Fibroblast of pulmonary artery (primary cell): ENCODE measurements around the gene SQSTM1.

Experiments used
- DNase-seq: peaks from one replicate; pipeline ENCODE4 v3.0.0-alpha.2; 2010; ENCODE audit warnings: low read depth
- H3K4me3 ChIP-seq: replicated peaks from 2 replicates; pipeline ENCODE4 v1.5.1; 2011; ENCODE audit warnings: low read depth, mild to moderate bottlenecking, control low read depth, low read length, moderate library complexity
- TF ChIP-seq, protein P1 (sequence below): IDR thresholded peaks from 2 replicates; pipeline ENCODE4 v1.5.1; 2011; ENCODE audit warnings: mild to moderate bottlenecking, control low read depth, low read length, inconsistent platforms; ENCODE audit errors: missing control alignments

Gene SQSTM1

DNA sequence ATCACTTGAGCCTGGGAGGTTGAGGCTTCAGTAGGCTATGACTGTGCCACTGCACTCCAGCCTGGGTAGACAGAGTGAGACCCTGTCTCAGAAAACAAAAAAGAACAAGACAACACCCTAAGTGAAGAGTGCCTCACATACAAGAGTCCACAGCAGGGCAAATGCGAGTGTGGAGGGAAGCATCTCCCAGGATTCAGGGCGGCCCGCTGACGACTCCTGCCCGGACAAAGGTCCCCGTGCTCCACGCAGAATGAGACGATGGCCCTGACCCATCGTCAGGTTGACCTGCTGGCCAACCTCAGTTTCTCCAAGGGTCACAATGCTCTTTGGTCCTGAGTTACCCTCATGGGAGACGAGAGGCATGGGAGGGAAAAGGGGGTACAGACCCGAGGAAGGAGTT lies 19.6 kb downstream of the SQSTM1 start:
- no peak overlapping the region for H3K4me3 ChIP-seq
- no peak for DNase-seq
- TF ChIP-seq, protein P1, sequence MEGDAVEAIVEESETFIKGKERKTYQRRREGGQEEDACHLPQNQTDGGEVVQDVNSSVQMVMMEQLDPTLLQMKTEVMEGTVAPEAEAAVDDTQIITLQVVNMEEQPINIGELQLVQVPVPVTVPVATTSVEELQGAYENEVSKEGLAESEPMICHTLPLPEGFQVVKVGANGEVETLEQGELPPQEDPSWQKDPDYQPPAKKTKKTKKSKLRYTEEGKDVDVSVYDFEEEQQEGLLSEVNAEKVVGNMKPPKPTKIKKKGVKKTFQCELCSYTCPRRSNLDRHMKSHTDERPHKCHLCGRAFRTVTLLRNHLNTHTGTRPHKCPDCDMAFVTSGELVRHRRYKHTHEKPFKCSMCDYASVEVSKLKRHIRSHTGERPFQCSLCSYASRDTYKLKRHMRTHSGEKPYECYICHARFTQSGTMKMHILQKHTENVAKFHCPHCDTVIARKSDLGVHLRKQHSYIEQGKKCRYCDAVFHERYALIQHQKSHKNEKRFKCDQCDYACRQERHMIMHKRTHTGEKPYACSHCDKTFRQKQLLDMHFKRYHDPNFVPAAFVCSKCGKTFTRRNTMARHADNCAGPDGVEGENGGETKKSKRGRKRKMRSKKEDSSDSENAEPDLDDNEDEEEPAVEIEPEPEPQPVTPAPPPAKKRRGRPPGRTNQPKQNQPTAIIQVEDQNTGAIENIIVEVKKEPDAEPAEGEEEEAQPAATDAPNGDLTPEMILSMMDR = no peak

DNA sequence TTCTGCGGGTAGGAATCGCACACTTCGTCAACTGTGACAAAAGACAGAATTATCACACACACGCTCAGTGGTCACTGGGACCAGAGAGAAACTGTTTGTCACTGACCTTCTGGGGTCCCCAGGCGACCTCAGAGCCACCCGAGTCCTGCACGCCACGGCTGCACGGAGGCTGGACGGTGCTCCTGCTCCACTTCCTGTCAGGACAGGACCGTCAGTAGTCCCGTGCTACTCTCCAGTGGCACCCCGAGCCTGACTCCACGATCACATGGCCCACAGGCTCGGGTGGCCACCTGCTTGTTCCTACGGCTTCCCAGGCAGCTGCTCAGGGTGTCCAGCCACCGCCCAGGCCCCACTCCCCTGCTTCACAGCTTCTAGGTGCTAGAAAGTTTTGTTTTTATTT lies 20.1 kb downstream of the SQSTM1 start:
- no peak overlapping the region for H3K4me3 ChIP-seq
- TF ChIP-seq, protein P1 = no peak
- DNase-seq = no peak

DNA sequence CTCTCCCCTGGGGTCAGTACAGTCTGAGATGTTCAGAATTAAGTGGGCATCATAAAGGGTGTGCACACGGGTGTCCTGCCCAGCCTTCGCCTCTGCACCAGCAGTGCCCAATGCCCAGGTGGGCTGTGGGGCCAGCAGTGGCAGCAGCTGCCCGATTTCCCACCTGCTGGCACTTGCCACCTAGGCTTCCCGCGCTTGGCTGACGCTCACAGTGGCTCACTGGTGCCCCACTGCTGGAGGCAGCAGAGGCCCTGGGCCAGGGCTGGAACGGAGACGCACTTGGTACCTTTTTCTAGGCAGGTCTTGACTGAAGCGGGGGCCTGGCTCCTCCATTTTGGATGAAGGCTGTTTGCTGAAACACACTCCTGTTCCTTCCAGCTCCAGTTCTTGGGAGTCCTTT lies 20.9 kb downstream of the SQSTM1 start:
- TF ChIP-seq, protein P1 = no peak
- no peak for DNase-seq
- no peak overlapping the region for H3K4me3 ChIP-seq

DNA sequence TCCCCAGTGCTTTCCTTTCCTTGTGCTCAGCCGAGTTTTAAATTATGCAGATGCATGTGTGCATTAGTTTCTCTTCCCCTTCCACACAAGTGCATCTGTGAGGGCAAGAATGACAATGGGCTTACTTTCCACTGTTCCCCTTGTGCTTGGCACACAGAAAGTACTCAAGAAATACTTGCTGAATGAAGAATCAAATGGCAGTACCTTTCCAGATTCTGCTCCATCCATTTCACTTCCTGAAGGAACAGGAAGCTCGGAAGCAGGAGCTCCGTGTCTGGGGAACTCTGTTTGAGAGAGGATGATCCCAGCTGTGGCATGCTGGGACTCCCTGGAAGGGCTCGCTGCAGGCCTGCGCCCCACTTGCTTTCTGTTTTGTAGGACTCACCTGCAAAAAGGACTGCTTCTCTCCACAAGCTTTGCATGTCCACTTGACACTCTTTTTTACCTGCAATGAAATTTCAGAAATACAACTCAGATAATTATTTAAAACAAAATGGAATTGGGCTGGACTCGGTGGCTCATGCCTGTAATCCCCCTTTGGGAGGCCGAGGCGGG lies 32.4 kb downstream of the SQSTM1 start:
- no peak overlapping the region for H3K4me3 ChIP-seq
- DNase-seq = no peak
- TF ChIP-seq, protein P1 = no peak

DNA sequence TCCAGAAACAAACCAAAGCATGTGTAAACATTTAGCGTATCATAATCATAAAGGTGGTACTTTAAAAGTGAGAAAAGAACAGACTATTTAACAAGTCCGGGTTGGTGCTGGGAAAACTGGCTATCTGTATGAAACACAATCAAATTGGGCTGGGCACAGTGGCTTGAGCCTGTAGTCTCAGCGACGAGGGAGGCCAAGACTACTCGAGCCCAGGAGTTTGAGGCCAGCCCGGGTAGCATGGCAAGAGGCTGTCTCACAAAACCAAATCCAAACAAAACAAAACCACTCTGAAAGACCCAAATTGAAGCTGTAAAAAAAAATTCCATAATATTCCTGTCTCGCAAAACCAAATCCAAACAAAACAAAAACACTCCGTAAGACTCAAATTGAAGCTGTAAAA lies 33.7 kb downstream of the SQSTM1 start:
- TF ChIP-seq, protein P1 = no peak
- H3K4me3 ChIP-seq = no peak overlapping the region
- no peak for DNase-seq

DNA sequence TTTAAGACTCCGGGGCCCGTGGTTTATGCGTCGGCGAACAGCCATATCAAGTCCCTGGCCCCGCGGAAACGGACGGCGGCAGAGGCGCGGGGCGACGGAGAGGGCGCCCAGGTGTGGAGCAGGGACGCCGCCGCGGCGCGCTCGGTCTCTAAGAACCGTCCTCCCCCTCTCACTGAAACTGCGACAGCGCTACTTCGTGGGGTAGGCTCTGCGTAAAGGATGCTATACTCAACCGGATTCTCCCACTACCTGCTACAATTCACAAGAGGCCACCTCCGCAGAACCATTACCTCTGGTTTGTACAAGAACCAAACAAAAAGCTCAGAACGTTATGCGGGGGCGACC lies 37.5 kb downstream of the SQSTM1 start:
- TF ChIP-seq, protein P1 = no peak
- DNase-seq = peak; percentile 14
- peak overlapping the region; percentile 92 for H3K4me3 ChIP-seq
